ENCODE measurements around the gene ABCC10. TPM values are rescaled to one million over a fixed set of nuclear protein-coding genes. Genes with fewer than 3 reads are reported as not detected.
"Not testable (repeated sequence)": the region's sequence is repeated elsewhere in the genome, so short reads cannot be mapped to it uniquely, and the experiment has no call there.

The ABCC10 gene
- total and polyA plus RNA-seq, 2 donors, result 15.6 to 18.5 TPM

DNA sequence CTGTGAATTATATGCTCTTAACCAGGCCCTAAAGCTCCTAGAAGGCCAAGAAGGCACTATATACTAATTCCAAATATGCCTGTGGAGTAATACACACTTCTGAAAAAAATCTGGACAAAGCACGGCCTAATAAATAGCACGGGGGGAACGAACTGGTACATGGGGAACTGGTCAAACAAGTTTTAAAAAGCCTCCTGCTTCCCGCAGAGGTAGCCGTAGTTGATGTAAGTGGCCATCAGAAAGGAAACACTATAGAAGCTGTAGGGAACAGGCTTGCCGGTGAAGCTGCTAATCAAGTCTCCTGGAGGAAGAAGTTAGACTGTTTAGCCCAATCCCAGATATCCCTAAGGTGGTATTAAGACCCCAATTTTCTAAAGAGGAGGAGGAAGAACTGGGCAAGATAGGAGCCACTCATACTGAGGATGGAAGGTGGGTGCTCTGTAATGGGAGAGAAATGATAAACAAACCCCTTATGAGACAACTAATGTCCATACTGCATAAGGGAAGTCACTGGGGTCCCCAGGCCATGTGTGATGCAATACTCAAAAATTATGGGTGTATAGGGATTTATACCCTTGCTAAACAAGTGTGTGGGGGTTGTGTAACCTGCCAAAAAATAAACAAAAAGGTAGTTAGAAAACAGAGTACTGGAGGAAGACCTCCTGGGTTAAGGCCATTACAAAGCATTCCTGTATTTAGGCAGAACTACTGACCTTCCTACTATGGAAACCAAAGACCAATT is 30.8 kb upstream of the ABCC10 start:
- peak; percentile 36 for DNase-seq (ENCODE audit: extremely low spot score)
- H3K27ac ChIP-seq (ENCODE audit: low read depth), result no peak overlapping the region
- no peaks in the 10 kb centered on the region for H3K4me1 ChIP-seq (ENCODE audit: insufficient read depth)
- no peak overlapping the region for H3K4me3 ChIP-seq (ENCODE audit: low read depth, low read length)
- WGBS, result 74% methylated on average over 6 of the region's 6 CpGs
- no peaks in the 10 kb centered on the region for H3K36me3 ChIP-seq (ENCODE audit: insufficient read depth)

DNA sequence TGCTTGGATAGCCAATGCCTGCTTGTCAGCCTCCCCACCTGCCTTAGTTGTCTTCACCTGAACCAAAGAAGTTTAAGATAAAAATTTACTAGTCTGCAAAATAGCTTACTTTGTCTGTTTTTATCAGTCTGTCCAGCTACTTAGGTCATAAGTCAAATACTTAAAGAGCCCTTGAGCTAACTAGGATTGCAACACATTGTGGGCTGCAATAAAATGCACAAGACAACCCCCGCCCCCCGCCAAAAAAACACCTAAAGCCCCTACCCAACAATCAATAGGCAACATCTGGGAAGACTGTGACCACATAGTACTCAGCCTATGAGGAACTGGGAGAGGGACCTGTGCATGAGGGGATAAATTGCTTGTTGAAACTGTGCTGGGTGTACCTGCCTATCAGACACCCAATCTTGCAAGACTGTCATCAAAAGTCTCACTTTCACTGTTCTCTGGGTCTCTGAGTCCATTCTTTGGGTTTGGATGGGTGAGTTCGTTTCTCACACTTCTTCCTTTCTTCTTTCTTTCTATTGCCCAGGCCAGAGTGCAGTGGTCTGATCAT is 27.3 kb upstream of the ABCC10 start:
- DNase-seq (ENCODE audit: extremely low spot score), result no peak
- Histone ChIP-seq H3K4me3 (ENCODE audit: low read depth, low read length) (no peak overlapping the region), H3K4me1 (ENCODE audit: insufficient read depth) (no peaks in the 10 kb centered on the region), H3K36me3 (ENCODE audit: insufficient read depth) (no peaks in the 10 kb centered on the region), H3K27ac (ENCODE audit: low read depth) (no peak overlapping the region)
- 71% methylated on average over 3 of the region's 3 CpGs for WGBS

DNA sequence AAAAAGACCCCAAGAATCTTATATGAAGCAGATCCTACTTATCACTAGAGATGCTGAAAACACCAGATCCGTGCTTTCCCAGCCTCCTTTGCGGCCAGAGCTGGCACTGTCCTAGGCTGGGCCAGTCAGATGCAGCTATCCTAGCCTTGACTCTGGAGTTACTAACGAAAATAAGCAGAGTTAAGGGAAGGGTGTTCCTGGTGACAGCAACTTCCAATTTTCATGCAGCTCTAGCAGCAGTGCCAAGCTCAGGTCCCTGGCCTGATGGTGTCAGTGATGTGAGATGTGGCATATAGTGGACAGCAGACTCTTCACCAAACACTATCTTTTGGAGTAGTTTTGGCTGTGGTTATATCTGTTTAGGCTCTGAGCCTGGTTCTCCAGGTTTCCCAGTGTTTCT is 25.6 kb upstream of the ABCC10 start:
- Histone ChIP-seq H3K4me1 (ENCODE audit: insufficient read depth) (no peaks in the 10 kb centered on the region), H3K27ac (ENCODE audit: low read depth) (no peak overlapping the region), H3K4me3 (ENCODE audit: low read depth, low read length) (no peak overlapping the region), H3K36me3 (ENCODE audit: insufficient read depth) (no peaks in the 10 kb centered on the region)
- no peak for DNase-seq (ENCODE audit: extremely low spot score)
- 85% methylated on average over 3 of the region's 3 CpGs for WGBS

DNA sequence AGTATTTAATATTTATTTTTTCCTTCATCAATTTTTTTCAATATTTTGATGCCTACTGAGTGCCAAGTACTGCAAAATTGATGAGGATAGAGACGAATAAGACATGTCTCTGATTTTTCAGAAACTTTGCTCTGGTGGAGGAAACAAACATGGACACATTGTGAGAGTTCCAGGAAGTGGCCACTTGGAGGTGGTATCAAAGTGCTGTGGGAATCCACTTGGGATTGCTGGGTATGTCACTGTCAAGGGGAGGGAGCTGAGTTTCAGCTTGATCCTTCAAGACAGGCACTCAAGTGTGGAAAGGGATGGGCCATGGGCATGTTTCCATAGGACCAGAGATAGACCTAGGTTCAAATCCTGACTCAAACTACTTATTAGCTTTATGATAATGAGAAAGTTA is 24.5 kb upstream of the ABCC10 start:
- Histone ChIP-seq H3K27ac (ENCODE audit: low read depth) (no peak overlapping the region), H3K36me3 (ENCODE audit: insufficient read depth) (no peaks in the 10 kb centered on the region), H3K4me3 (ENCODE audit: low read depth, low read length) (no peak overlapping the region), H3K4me1 (ENCODE audit: insufficient read depth) (no peaks in the 10 kb centered on the region)
- 73% methylated on average over 1 of the region's 1 CpG for WGBS
- DNase-seq (ENCODE audit: extremely low spot score), result no peak

DNA sequence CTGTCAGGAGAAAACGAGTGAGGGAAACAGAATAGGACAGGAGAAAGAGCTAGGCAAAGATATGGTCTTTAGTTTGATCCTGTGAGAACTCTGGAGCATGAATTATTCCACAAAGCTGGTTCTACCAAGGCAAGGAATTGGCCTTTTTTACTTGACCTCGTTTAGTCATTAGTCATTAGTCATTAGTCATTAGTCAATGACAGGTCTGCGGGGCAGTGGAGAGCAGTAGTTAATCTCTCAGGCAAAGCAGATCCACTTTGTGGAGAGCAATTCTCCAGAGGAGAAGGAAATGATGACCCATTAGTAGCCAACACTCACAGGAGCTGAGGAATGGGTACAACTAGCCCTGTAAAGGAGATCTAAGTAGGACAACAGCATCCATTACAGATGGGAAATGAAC is 22.0 kb upstream of the ABCC10 start:
- WGBS, result 51% methylated on average over 3 of the region's 3 CpGs
- Histone ChIP-seq H3K36me3 (ENCODE audit: insufficient read depth) (no peaks in the 10 kb centered on the region), H3K27ac (ENCODE audit: low read depth) (no peak overlapping the region), H3K4me3 (ENCODE audit: low read depth, low read length) (no peak overlapping the region), H3K4me1 (ENCODE audit: insufficient read depth) (no peaks in the 10 kb centered on the region)
- no peak for DNase-seq (ENCODE audit: extremely low spot score)

DNA sequence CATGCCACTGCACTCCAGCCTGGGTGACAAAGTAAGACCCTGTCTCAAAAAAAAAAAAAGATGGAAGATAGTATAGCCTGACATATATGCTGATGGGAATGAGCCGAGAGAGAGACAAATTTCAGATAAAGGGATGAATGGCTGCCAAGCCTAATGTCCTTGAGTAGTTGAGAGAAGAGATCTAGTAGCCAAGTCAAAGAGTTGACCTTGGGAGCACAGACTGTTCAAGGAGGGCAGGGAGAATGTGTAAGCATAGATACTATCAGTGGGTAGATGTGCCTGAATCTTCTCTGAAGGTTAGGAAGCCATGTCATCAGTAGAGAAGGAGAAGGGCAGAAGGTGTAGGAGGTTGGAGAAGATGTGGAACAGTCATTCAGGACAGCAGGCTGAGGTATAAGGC is 20.0 kb upstream of the ABCC10 start:
- no peak for DNase-seq (ENCODE audit: extremely low spot score)
- Histone ChIP-seq H3K4me3 (ENCODE audit: low read depth, low read length) (no peak overlapping the region), H3K27ac (ENCODE audit: low read depth) (no peak overlapping the region), H3K4me1 (ENCODE audit: insufficient read depth) (no peaks in the 10 kb centered on the region), H3K36me3 (ENCODE audit: insufficient read depth) (no peaks in the 10 kb centered on the region)
- 79% methylated on average over 1 of the region's 1 CpG for WGBS

DNA sequence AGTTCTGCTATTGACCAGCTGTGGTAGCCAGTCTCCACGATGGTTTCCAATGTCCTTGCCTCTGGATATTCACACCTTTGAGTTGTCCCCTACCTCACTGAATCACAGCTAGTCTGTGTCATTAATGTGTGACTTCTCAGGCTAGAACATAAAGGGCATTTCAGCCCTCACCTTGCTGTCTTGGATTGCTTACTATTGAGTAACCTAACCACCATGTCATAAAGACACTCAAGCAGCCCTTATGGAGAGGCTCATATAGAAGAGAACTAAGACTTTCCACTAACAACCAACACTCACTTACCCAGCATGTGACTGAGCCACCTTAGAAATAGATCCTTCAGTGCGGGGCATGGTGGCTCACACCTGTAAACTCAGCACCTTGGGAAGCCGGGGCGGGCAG is 19.1 kb upstream of the ABCC10 start:
- 95% methylated on average over 4 of the region's 4 CpGs for WGBS
- Histone ChIP-seq H3K36me3 (ENCODE audit: insufficient read depth) (no peaks in the 10 kb centered on the region), H3K27ac (ENCODE audit: low read depth) (no peak overlapping the region), H3K4me3 (ENCODE audit: low read depth, low read length) (no peak overlapping the region), H3K4me1 (ENCODE audit: insufficient read depth) (no peaks in the 10 kb centered on the region)
- DNase-seq (ENCODE audit: extremely low spot score), result no peak

DNA sequence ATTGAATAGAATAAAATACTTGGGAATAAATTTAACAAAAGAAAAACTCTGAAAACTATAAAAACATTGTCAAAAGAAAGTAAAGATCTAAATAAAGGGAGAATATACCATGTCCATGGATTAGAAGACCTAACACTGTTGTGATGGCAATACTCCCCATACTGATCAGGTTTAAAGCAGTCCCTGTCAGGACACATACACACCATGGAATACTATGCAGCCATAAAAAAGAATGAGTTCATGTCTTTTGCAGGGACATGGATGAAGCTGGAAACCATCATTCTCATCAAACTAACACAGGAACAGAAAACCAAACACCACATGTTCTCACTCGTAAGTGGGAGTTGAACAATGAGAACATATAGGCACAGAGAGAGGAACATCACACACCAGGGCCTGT is 16.6 kb upstream of the ABCC10 start:
- DNase-seq (ENCODE audit: extremely low spot score); H3K27ac ChIP-seq (ENCODE audit: low read depth); H3K4me1 ChIP-seq (ENCODE audit: insufficient read depth); H3K36me3 ChIP-seq (ENCODE audit: insufficient read depth); H3K4me3 ChIP-seq (ENCODE audit: low read depth, low read length): not testable (repeated sequence)
- 95% methylated on average over 1 of the region's 1 CpG for WGBS

DNA sequence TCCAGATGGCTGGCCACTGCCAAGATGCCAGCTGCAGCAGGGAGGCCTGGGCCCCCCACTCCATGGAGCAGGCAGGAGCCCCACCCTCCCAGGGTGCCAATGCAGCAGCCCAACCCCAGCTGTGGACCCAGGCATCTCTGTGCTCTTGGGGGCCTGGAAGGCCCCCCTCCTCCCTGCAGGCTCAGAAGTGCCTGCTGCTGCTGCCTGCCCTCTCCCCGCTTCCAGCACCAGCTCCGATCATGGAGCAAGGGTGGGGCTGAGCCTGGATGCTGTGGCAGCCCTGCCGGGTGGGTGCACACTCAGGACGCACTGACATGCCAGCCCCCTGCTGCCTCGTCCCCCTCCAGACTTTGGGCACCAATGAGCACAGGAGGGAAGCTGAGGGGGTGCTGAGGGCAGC is 14.8 kb upstream of the ABCC10 start:
- Histone ChIP-seq H3K4me3 (ENCODE audit: low read depth, low read length) (no peak overlapping the region), H3K36me3 (ENCODE audit: insufficient read depth) (no peaks in the 10 kb centered on the region), H3K27ac (ENCODE audit: low read depth) (no peak overlapping the region), H3K4me1 (ENCODE audit: insufficient read depth) (no peaks in the 10 kb centered on the region)
- WGBS, result 80% methylated on average over 5 of the region's 5 CpGs
- DNase-seq (ENCODE audit: extremely low spot score), result no peak

DNA sequence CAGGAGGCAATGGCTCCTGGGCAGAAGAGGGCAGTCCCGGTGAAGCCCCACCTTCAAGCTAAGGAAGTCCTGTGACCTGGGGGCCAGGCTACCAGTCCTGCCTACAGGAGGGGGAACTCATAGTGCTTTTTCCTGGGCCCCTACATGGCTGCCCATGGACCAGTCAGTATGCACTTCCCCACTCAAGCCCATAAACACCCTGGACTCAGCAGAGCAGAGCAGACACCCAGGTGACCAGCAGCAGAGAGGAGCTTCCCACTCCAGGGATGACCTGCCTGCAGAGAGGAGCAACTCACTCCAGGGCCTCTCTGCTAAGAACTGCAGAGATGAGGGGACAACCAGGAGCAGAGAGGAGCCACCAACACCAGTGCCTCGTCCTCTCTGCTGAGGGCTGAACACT is 14.3 kb upstream of the ABCC10 start:
- H3K27ac ChIP-seq (ENCODE audit: low read depth), result no peak overlapping the region
- 93% methylated on average over 2 of the region's 2 CpGs for WGBS
- H3K36me3 ChIP-seq (ENCODE audit: insufficient read depth), result no peaks in the 10 kb centered on the region
- H3K4me3 ChIP-seq (ENCODE audit: low read depth, low read length), result no peak overlapping the region
- DNase-seq (ENCODE audit: extremely low spot score), result no peak
- no peaks in the 10 kb centered on the region for H3K4me1 ChIP-seq (ENCODE audit: insufficient read depth)

DNA sequence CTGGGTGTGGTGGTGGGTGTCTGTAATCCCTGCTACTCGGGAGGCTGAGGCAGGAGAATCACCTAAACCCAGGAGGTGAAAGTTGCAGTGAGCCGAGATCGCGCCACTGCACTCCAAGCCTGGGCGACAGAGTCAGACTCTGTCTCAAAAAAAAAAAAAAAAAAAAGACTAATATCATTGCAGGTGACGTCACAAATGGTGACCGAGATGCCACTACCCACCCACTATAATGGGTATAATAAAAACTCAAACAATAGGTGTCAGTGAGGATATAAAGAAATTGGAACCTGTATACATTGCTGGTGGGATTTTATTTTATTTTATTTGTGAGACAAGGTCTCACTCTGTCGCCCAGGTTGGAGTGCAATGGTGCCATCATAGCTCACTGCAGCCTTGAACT is 12.1 kb upstream of the ABCC10 start:
- H3K36me3 ChIP-seq (ENCODE audit: insufficient read depth); H3K4me1 ChIP-seq (ENCODE audit: insufficient read depth); DNase-seq (ENCODE audit: extremely low spot score); H3K27ac ChIP-seq (ENCODE audit: low read depth); H3K4me3 ChIP-seq (ENCODE audit: low read depth, low read length): not testable (repeated sequence)
- 86% methylated on average over 8 of the region's 8 CpGs for WGBS

DNA sequence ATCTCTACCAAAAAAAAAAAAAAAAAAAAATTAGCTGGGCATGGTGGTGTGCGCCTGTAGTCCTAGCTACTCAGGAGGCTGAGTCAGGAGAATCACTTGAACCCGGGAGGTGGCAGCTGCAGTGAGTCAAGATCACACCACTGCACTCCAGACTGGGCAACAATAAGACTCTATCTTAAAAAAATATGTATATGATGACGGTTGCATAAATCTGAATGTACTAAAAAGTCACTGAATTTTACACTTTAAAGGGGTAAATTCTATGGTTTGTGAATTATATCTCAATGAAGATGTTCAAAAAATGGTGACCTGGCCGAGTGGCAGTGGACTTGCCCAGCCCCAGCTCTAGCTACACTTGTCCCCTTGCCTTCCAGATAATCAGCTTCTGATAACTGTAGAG is 10.4 kb upstream of the ABCC10 start:
- no peak overlapping the region for H3K4me3 ChIP-seq (ENCODE audit: low read depth, low read length)
- no peak for DNase-seq (ENCODE audit: extremely low spot score)
- no peak overlapping the region for H3K27ac ChIP-seq (ENCODE audit: low read depth)
- no peaks in the 10 kb centered on the region for H3K4me1 ChIP-seq (ENCODE audit: insufficient read depth)
- 83% methylated on average over 4 of the region's 4 CpGs for WGBS
- no peaks in the 10 kb centered on the region for H3K36me3 ChIP-seq (ENCODE audit: insufficient read depth)

DNA sequence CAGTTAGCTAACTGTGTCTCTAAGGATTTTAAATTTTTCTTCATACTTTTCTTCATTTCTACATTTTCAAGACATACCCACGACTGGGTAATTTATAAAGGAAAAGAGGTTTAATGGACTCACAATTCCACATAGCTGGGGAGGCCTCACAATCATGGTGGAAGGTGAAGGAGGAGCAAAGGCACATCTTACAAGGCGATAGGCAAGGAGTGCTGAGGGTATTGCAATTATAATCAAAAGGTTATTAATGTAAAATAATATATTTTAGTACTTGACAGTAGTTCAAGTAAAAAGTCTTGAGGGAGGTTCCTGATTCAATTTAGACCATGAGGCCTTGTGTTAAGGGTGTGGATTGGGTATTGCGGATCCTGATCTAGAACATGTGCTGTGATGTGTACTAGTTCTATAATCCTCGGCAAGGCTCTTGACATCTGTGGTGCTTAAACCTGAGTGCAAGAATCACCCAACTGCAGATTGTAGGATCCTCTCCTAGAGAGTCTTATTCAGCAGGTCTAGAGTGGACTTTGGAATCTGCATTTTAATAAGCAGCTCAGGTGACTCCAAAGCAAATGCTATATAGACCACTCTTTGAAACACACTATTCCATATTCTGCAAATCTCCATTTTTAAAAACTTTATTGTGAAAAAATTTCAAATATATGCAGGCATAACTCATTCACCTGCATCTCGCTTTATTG is 7.2 kb upstream of the ABCC10 start:
- no peaks in the 10 kb centered on the region for H3K4me1 ChIP-seq (ENCODE audit: insufficient read depth)
- WGBS, result 64% methylated on average over 5 of the region's 5 CpGs
- no peaks in the 10 kb centered on the region for H3K36me3 ChIP-seq (ENCODE audit: insufficient read depth)
- no peak overlapping the region for H3K4me3 ChIP-seq (ENCODE audit: low read depth, low read length)
- H3K27ac ChIP-seq (ENCODE audit: low read depth), result no peak overlapping the region
- DNase-seq (ENCODE audit: extremely low spot score), result no peak

DNA sequence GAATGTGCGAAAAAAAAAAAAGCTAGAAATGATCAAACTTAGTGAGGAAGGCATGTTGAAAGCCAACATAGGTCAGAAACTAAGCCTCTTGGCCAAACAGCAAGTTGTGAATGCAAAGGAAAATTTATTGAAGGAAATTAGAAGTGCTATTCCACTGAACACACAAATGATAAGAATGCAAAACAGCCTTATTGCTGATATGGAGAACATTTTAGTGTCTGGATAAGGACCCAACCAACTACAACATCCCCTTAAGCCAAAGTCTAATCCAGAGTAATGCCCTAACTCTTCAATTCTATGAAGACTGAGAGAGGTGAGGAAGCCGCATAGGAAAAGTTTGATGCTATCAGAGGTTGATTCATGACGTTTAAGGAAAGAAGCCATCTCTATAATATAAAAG is 5.5 kb upstream of the ABCC10 start:
- Histone ChIP-seq H3K36me3 (ENCODE audit: insufficient read depth) (no peaks in the 10 kb centered on the region), H3K4me1 (ENCODE audit: insufficient read depth) (no peaks in the 10 kb centered on the region), H3K4me3 (ENCODE audit: low read depth, low read length) (no peak overlapping the region), H3K27ac (ENCODE audit: low read depth) (no peak overlapping the region)
- WGBS, result 76% methylated on average over 3 of the region's 3 CpGs
- no peak for DNase-seq (ENCODE audit: extremely low spot score)
